GM23338 (cell line): Measurements from ENCODE around the gene ELOF1. TPM values are rescaled to one million over a fixed set of nuclear protein-coding genes. Genes with fewer than 3 reads are reported as not detected.

ENCODE experiments used
- ATAC-seq: fragments of 200-7000 bp; cut with Tn5 transposase; 3 replicates; pipeline ENCODE4 v1.9.1; 2020
- DNase-seq: peaks from one replicate; pipeline ENCODE4 v3.0.0-alpha.2; 2015; ENCODE audit warnings: low spot score
- H2AFZ ChIP-seq: fragments of 200-600 bp; sonication (generic); 2 replicates; pipeline ENCODE4 v1.8.0; 2016; ENCODE audit warnings: antibody characterized with exemption, mild to moderate bottlenecking, moderate library complexity
- H3F3A ChIP-seq: fragments of 200-600 bp; sonication (generic); replicated peaks from 2 replicates; pipeline ENCODE4 v1.8.0; 2017; ENCODE audit warnings: antibody characterized with exemption, mixed run types, low read depth
- H3K27ac ChIP-seq: fragments of 200-600 bp; sonication (generic); 2 replicates; pipeline ENCODE4 v1.6.1; 2016; ENCODE audit warnings: low read depth
- H3K27me3 ChIP-seq: fragments of 200-600 bp; sonication (generic); 2 replicates; pipeline ENCODE4 v1.8.0; 2016; ENCODE audit warnings: mild to moderate bottlenecking, mixed run types, moderate library complexity; ENCODE audit not compliant: insufficient read depth
- H3K36me3 ChIP-seq: fragments of 200-600 bp; sonication (generic); 2 replicates; pipeline ENCODE4 v1.8.0; 2016; ENCODE audit warnings: mild to moderate bottlenecking; ENCODE audit not compliant: insufficient read depth
- H3K4me1 ChIP-seq: fragments of 200-600 bp; sonication (generic); 2 replicates; pipeline ENCODE4 v1.8.0; 2016; ENCODE audit warnings: mild to moderate bottlenecking, moderate library complexity; ENCODE audit not compliant: insufficient read depth
- H3K4me2 ChIP-seq: fragments of 200-600 bp; sonication (generic); 2 replicates; pipeline ENCODE4 v1.7.1; 2017; ENCODE audit warnings: mixed run types
- H3K4me3 ChIP-seq: fragments of 200-600 bp; sonication (generic); 2 replicates; pipeline ENCODE4 v1.6.1; 2016; ENCODE audit warnings: mixed run types
- H3K79me2 ChIP-seq: fragments of 200-600 bp; sonication (generic); replicated peaks from 2 replicates; pipeline ENCODE4 v1.8.0; 2017; ENCODE audit warnings: mild to moderate bottlenecking; ENCODE audit not compliant: insufficient read depth
- H3K9me2 ChIP-seq: fragments of 200-600 bp; sonication (generic); 2 replicates; pipeline ENCODE4 v1.8.0; 2017; ENCODE audit not compliant: insufficient read depth
- H4K20me1 ChIP-seq: fragments of 200-600 bp; sonication (generic); replicated peaks from 2 replicates; pipeline ENCODE4 v1.8.0; 2017; ENCODE audit warnings: mild to moderate bottlenecking; ENCODE audit not compliant: insufficient read depth
- H3K27ac Mint-ChIP-seq: 2 replicates; pipeline ENCODE4 v1.8.0; 2020; ENCODE audit warnings: inconsistent platforms, mild to moderate bottlenecking, moderate library complexity, mixed read lengths
- H3K27me3 Mint-ChIP-seq: 3 replicates; pipeline ENCODE4 v1.8.0; 2022; ENCODE audit warnings: low read depth, mild to moderate bottlenecking, moderate library complexity, mixed read lengths, inconsistent platforms; ENCODE audit not compliant: insufficient read depth, poor library complexity
- H3K36me3 Mint-ChIP-seq: 3 replicates; pipeline ENCODE4 v1.8.0; 2021; ENCODE audit warnings: low read depth, mild to moderate bottlenecking, inconsistent platforms, moderate library complexity, mixed read lengths
- H3K4me1 Mint-ChIP-seq: 3 replicates; pipeline ENCODE4 v1.8.0; 2020; ENCODE audit warnings: mild to moderate bottlenecking, inconsistent platforms, mixed read lengths
- H3K4me3 Mint-ChIP-seq: 3 replicates; pipeline ENCODE4 v1.8.0; 2021; ENCODE audit warnings: moderate library complexity, mild to moderate bottlenecking, inconsistent platforms, mixed read lengths
- H3K9me3 Mint-ChIP-seq: 3 replicates; pipeline ENCODE4 v1.8.0; 2020; ENCODE audit warnings: moderate library complexity, mild to moderate bottlenecking, inconsistent platforms, mixed read lengths
- CREB1 ChIP-seq: fragments of 250-450 bp; sonication (Bioruptor Pico); IDR thresholded peaks from 2 replicates; pipeline ENCODE4 v1.5.0; 2020; ENCODE audit warnings: low read depth, mild to moderate bottlenecking, moderate library complexity
- EZH2 ChIP-seq: fragments of 200-600 bp; sonication (generic); IDR thresholded peaks from one replicate; pipeline ENCODE4 v1.8.0; 2017; ENCODE audit warnings: antibody characterized with exemption, mild to moderate bottlenecking, low read depth; ENCODE audit not compliant: unreplicated experiment
- EZH2phosphoT487 ChIP-seq: fragments of 200-600 bp; sonication (generic); IDR thresholded peaks from one replicate; pipeline ENCODE4 v1.8.1; 2018; ENCODE audit warnings: antibody characterized with exemption; ENCODE audit not compliant: unreplicated experiment
- JUNB ChIP-seq: IDR thresholded peaks from one replicate; pipeline ENCODE4 v1.6.1; 2016; ENCODE audit warnings: antibody characterized with exemption; ENCODE audit not compliant: unreplicated experiment
- NANOG ChIP-seq: IDR thresholded peaks from 2 replicates; pipeline ENCODE4 v1.6.1; 2016; ENCODE audit warnings: antibody characterized with exemption, borderline replicate concordance
- POLR2AphosphoS5 ChIP-seq: IDR thresholded peaks from 2 replicates; pipeline ENCODE4 v1.6.1; 2016; ENCODE audit warnings: antibody characterized with exemption, low read depth
- STAT1 ChIP-seq: IDR thresholded peaks from one replicate; pipeline ENCODE4 v1.6.1; 2016; ENCODE audit warnings: antibody characterized with exemption; ENCODE audit not compliant: unreplicated experiment
- ZNF114 ChIP-seq: fragments of 250-450 bp; sonication (Bioruptor Pico); IDR thresholded peaks from 2 replicates; pipeline ENCODE4 v1.5.0; 2020; ENCODE audit warnings: mild to moderate bottlenecking, moderate library complexity
- ZNF331 ChIP-seq: fragments of 250-450 bp; sonication (Bioruptor Pico); IDR thresholded peaks from 2 replicates; pipeline ENCODE4 v1.5.0; 2020; ENCODE audit warnings: low read depth, mild to moderate bottlenecking, moderate library complexity
- polyA plus RNA-seq: library from polyadenylated mRNA; unstranded; fragments of >200 nt; fragmentation: Nextera tagmentation; extraction: Ambion mirVana; gene quantifications from 2 replicates; pipeline ENCODE4 v1.2.1, GENCODE V29; 2016
- total RNA-seq: library from RNA; depleted of rRNA; stranded (reverse); fragments of >200 nt; shearing (Covaris generic); gene quantifications from 2 replicates; pipeline ENCODE4 v1.2.3, GENCODE V29; 2014
- TF ChIP-seq, protein P1 (sequence below): IDR thresholded peaks from one replicate; pipeline ENCODE4 v1.6.1; 2018; ENCODE audit warnings: antibody characterized with exemption; ENCODE audit not compliant: unreplicated experiment
- TF ChIP-seq, protein P2 (sequence below): IDR thresholded peaks from 2 replicates; pipeline ENCODE4 v1.6.1; 2016; ENCODE audit warnings: antibody characterized with exemption
- TF ChIP-seq, protein P3 (sequence below), 2 experiments: fragments of 200-600 bp in 1 of 2; sonication (generic) in 1 of 2; conservative IDR thresholded peaks; 2 replicates each; pipeline versions ENCODE4 v1.5.1 to v1.6.1; 2016 to 2017; ENCODE audit warnings: antibody characterized with exemption in 2 of 2, low read depth in 2 of 2, mild to moderate bottlenecking in 2 of 2, moderate library complexity in 1 of 2
- TF ChIP-seq, protein P4 (sequence below): fragments of 250-450 bp; sonication (Bioruptor Pico); IDR thresholded peaks from 2 replicates; pipeline ENCODE4 v1.5.0; 2020; ENCODE audit warnings: mild to moderate bottlenecking, moderate library complexity

Gene ELOF1
- total and polyA plus RNA-seq, 2 experiments from 2014 or later, result 73.3 to 103 TPM

DNA sequence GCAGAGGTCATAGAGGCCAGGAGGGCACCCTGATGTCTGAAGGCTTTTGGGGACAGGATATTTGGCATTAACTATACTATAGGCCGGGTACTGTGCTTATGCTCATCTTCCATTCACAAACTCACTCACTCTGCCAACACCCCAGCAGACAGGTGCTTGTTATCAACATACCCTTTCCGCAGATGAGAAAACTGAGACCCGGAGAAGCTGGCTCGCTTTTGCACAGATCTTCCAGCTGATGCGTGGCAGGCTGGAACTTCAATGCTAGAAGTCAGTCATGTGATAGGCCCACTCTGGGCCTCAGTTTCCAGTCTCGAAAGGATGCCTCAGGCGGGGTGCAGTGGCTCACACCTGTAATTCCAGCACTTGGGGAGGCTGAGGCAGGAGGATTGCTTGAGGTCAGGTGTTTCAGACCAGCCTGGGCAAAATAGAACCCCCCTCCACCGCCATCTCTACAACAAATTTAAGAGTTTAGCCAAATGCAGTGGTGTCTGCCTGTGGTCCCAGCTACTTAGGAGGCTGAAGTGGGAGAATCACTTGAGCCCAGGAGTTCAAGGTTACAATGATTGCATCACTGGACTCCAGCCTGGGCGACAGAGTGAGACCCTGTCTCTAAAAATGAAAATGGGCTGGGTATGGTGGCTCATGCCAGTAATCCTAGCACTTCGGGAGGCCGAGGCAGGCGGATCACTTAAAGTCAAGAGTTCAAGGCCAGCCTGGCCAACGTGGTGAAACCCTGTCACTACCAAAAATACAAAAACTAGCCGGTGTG, 10.9 kb downstream of the ELOF1 start:
- no peak for DNase-seq
- no peaks in the 10 kb centered on the region for H3K4me1 Mint-ChIP-seq
- no peak overlapping the region for H3K4me2 ChIP-seq
- H3K27ac ChIP-seq, result no peak overlapping the region
- no peak overlapping the region for H3K27ac Mint-ChIP-seq
- H3K9me3 Mint-ChIP-seq, result no peaks in the 10 kb centered on the region
- H3K4me3 ChIP-seq, result no peak overlapping the region
- TF ChIP-seq, protein P1, sequence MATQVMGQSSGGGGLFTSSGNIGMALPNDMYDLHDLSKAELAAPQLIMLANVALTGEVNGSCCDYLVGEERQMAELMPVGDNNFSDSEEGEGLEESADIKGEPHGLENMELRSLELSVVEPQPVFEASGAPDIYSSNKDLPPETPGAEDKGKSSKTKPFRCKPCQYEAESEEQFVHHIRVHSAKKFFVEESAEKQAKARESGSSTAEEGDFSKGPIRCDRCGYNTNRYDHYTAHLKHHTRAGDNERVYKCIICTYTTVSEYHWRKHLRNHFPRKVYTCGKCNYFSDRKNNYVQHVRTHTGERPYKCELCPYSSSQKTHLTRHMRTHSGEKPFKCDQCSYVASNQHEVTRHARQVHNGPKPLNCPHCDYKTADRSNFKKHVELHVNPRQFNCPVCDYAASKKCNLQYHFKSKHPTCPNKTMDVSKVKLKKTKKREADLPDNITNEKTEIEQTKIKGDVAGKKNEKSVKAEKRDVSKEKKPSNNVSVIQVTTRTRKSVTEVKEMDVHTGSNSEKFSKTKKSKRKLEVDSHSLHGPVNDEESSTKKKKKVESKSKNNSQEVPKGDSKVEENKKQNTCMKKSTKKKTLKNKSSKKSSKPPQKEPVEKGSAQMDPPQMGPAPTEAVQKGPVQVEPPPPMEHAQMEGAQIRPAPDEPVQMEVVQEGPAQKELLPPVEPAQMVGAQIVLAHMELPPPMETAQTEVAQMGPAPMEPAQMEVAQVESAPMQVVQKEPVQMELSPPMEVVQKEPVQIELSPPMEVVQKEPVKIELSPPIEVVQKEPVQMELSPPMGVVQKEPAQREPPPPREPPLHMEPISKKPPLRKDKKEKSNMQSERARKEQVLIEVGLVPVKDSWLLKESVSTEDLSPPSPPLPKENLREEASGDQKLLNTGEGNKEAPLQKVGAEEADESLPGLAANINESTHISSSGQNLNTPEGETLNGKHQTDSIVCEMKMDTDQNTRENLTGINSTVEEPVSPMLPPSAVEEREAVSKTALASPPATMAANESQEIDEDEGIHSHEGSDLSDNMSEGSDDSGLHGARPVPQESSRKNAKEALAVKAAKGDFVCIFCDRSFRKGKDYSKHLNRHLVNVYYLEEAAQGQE, result no peak
- TF ChIP-seq JUNB (no peak), NANOG (no peak), STAT1 (no peak), CREB1 (CRISPR knock-in tag) (no peak), EZH2 (no peak), ZNF331 (no peak), POLR2AphosphoS5 (no peak), ZNF114 (no peak), EZH2phosphoT487 (no peak)
- TF ChIP-seq, protein P2, sequence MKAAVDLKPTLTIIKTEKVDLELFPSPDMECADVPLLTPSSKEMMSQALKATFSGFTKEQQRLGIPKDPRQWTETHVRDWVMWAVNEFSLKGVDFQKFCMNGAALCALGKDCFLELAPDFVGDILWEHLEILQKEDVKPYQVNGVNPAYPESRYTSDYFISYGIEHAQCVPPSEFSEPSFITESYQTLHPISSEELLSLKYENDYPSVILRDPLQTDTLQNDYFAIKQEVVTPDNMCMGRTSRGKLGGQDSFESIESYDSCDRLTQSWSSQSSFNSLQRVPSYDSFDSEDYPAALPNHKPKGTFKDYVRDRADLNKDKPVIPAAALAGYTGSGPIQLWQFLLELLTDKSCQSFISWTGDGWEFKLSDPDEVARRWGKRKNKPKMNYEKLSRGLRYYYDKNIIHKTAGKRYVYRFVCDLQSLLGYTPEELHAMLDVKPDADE, result no peak
- TF ChIP-seq, protein P3, sequence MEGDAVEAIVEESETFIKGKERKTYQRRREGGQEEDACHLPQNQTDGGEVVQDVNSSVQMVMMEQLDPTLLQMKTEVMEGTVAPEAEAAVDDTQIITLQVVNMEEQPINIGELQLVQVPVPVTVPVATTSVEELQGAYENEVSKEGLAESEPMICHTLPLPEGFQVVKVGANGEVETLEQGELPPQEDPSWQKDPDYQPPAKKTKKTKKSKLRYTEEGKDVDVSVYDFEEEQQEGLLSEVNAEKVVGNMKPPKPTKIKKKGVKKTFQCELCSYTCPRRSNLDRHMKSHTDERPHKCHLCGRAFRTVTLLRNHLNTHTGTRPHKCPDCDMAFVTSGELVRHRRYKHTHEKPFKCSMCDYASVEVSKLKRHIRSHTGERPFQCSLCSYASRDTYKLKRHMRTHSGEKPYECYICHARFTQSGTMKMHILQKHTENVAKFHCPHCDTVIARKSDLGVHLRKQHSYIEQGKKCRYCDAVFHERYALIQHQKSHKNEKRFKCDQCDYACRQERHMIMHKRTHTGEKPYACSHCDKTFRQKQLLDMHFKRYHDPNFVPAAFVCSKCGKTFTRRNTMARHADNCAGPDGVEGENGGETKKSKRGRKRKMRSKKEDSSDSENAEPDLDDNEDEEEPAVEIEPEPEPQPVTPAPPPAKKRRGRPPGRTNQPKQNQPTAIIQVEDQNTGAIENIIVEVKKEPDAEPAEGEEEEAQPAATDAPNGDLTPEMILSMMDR (conservative IDR thresholded peaks at IDR 0.05; ENCODE audit: low read depth in 2 of 2), result no peak
- TF ChIP-seq, protein P4, sequence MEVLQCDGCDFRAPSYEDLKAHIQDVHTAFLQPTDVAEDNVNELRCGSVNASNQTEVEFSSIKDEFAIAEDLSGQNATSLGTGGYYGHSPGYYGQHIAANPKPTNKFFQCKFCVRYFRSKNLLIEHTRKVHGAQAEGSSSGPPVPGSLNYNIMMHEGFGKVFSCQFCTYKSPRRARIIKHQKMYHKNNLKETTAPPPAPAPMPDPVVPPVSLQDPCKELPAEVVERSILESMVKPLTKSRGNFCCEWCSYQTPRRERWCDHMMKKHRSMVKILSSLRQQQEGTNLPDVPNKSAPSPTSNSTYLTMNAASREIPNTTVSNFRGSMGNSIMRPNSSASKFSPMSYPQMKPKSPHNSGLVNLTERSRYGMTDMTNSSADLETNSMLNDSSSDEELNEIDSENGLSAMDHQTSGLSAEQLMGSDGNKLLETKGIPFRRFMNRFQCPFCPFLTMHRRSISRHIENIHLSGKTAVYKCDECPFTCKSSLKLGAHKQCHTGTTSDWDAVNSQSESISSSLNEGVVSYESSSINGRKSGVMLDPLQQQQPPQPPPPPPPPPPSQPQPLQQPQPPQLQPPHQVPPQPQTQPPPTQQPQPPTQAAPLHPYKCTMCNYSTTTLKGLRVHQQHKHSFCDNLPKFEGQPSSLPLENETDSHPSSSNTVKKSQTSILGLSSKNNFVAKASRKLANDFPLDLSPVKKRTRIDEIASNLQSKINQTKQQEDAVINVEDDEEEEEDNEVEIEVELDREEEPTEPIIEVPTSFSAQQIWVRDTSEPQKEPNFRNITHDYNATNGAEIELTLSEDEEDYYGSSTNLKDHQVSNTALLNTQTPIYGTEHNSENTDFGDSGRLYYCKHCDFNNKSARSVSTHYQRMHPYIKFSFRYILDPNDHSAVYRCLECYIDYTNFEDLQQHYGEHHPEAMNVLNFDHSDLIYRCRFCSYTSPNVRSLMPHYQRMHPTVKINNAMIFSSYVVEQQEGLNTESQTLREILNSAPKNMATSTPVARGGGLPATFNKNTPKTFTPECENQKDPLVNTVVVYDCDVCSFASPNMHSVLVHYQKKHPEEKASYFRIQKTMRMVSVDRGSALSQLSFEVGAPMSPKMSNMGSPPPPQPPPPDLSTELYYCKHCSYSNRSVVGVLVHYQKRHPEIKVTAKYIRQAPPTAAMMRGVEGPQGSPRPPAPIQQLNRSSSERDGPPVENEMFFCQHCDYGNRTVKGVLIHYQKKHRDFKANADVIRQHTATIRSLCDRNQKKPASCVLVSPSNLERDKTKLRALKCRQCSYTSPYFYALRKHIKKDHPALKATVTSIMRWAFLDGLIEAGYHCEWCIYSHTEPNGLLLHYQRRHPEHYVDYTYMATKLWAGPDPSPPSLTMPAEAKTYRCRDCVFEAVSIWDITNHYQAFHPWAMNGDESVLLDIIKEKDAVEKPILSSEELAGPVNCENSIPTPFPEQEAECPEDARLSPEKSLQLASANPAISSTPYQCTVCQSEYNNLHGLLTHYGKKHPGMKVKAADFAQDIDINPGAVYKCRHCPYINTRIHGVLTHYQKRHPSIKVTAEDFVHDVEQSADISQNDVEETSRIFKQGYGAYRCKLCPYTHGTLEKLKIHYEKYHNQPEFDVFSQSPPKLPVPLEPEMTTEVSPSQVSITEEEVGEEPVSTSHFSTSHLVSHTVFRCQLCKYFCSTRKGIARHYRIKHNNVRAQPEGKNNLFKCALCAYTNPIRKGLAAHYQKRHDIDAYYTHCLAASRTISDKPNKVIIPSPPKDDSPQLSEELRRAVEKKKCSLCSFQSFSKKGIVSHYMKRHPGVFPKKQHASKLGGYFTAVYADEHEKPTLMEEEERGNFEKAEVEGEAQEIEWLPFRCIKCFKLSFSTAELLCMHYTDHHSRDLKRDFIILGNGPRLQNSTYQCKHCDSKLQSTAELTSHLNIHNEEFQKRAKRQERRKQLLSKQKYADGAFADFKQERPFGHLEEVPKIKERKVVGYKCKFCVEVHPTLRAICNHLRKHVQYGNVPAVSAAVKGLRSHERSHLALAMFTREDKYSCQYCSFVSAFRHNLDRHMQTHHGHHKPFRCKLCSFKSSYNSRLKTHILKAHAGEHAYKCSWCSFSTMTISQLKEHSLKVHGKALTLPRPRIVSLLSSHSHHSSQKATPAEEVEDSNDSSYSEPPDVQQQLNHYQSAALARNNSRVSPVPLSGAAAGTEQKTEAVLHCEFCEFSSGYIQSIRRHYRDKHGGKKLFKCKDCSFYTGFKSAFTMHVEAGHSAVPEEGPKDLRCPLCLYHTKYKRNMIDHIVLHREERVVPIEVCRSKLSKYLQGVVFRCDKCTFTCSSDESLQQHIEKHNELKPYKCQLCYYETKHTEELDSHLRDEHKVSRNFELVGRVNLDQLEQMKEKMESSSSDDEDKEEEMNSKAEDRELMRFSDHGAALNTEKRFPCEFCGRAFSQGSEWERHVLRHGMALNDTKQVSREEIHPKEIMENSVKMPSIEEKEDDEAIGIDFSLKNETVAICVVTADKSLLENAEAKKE (CRISPR knock-in tag), result no peak
- no peak for ATAC-seq
- H3F3A ChIP-seq, result no peaks in the 10 kb centered on the region
- no peaks in the 10 kb centered on the region for H3K36me3 ChIP-seq
- H3K79me2 ChIP-seq, result no peaks in the 10 kb centered on the region
- H4K20me1 ChIP-seq, result no peaks in the 10 kb centered on the region
- peaks cover 11% of the 10 kb centered on the region; the same call in 2 of the 3 replicates for H3K36me3 Mint-ChIP-seq
- no peaks in the 10 kb centered on the region for H3K4me1 ChIP-seq
- H3K4me3 Mint-ChIP-seq, result no peak overlapping the region
- H3K9me2 ChIP-seq, result no peaks in the 10 kb centered on the region
- H2AFZ ChIP-seq, result no peak overlapping the region
- peaks cover 8% of the 10 kb centered on the region for H3K27me3 Mint-ChIP-seq
- no peaks in the 10 kb centered on the region for H3K27me3 ChIP-seq
